Testis (tissue), 3 donors: ENCODE measurements around the gene UNC13C. TPM values are rescaled to one million over a fixed set of nuclear protein-coding genes. Genes with fewer than 3 reads are reported as not detected.

Source experiments
- DNase-seq: peaks from one replicate; pipeline ENCODE4 v3.0.0-alpha.2; 2019
- H3K27ac ChIP-seq, 2 donors: fragments of 200-600 bp; sonication (generic); one replicate each; pipeline ENCODE4 v1.5.1; 2019
- H3K27me3 ChIP-seq: fragments of 200-600 bp; sonication (generic); one replicate; pipeline ENCODE4 v1.5.1; 2019
- H3K36me3 ChIP-seq: fragments of 200-600 bp; sonication (generic); one replicate; pipeline ENCODE4 v1.5.1; 2017; ENCODE audit warnings: low read depth; ENCODE audit errors: missing control alignments
- H3K4me1 ChIP-seq: fragments of 200-600 bp; sonication (generic); one replicate; pipeline ENCODE4 v1.5.1; 2019
- H3K4me3 ChIP-seq, 2 donors: fragments of 200-600 bp; sonication (generic); one replicate each; pipeline ENCODE4 v1.5.1; 2017 to 2019
- H3K9me3 ChIP-seq: fragments of 200-600 bp; sonication (generic); one replicate; pipeline ENCODE4 v1.5.1; 2017
- CTCF ChIP-seq, 3 experiments: fragments of 450-650 bp in 2 of 3; fragments of 200-600 bp in 1 of 3; sonication (generic) in 1 of 3; IDR thresholded peaks; one replicate each; pipeline ENCODE4 v1.5.1; 2016 to 2019; ENCODE audit warnings: antibody characterized with exemption in 3 of 3, mild to moderate bottlenecking in 2 of 3, moderate library complexity in 1 of 3
- POLR2A ChIP-seq: fragments of 450-650 bp; IDR thresholded peaks from one replicate; pipeline ENCODE4 v1.6.1; 2017; ENCODE audit warnings: antibody characterized with exemption, mild to moderate bottlenecking, moderate library complexity
- WGBS, 2 donors: methylation state at CpG; one replicate each; pipeline ENCODE4 v1.1.5; 2018; 5-methylcytosine and 5-hydroxymethylcytosine counted together
- intact Hi-C: fragments of 100-400 bp; cut with DNase I; formaldehyde crosslinking; loops from one replicate; pipeline ENCODE4 v1.15.1; 2023; ENCODE audit warnings: low total_unique reads
- polyA plus RNA-seq: library from polyadenylated mRNA; stranded (reverse); fragments of 350-450 nt; fragmentation: Illumina TruSeq; extraction: RNeasy Lipid Tissue Mini Kit (QIAGEN cat#74804); gene quantifications from one replicate; pipeline ENCODE4 v1.2.3, GENCODE V29; 2014; ENCODE audit warnings: low read depth, low replicate concordance; ENCODE audit not compliant: insufficient read depth
- total RNA-seq, 2 donors: library from RNA; depleted of rRNA; stranded (reverse); fragments of >200 nt; gene quantifications; one replicate each; pipeline ENCODE4 v1.2.3, GENCODE V29; 2016

Gene UNC13C
- total and polyA plus RNA-seq, 3 donors from 2014 or later, result 6.1 to 24.7 (median 8.8) TPM

GRCh38 chr15:54514601-54515000, 536.4 kb downstream of the UNC13C start:
- H3K4me3 ChIP-seq, result no peak overlapping the region
- no peaks in the 10 kb centered on the region for H3K27me3 ChIP-seq
- 85 to 89% methylated on average over 2 of the region's 2 CpGs for WGBS, 2 donors
- H3K9me3 ChIP-seq, result no peaks in the 10 kb centered on the region
- no peaks in the 10 kb centered on the region for H3K36me3 ChIP-seq
- no peaks in the 10 kb centered on the region for H3K4me1 ChIP-seq
- TF ChIP-seq POLR2A (no peak), CTCF (IDR thresholded peaks at IDR 0.05) (no peak)
- no peak overlapping the region for H3K27ac ChIP-seq
- intact Hi-C loops, result no loop called here
- DNase-seq, result no peak

GRCh38 chr15:54515664-54516582, 537.7 kb downstream of the UNC13C start:
- Histone ChIP-seq H3K9me3 (no peaks in the 10 kb centered on the region), H3K4me1 (no peaks in the 10 kb centered on the region), H3K27ac (no peak overlapping the region), H3K27me3 (no peaks in the 10 kb centered on the region), H3K36me3 (no peaks in the 10 kb centered on the region), H3K4me3 (no peak overlapping the region)
- intact Hi-C loops, result no loop called here
- 83 to 86% methylated on average over 9 of the region's 9 CpGs for WGBS, 2 donors
- DNase-seq, result no peak
- TF ChIP-seq CTCF (IDR thresholded peaks at IDR 0.05) (no peak), POLR2A (no peak)

- WGBS, 2 donors, result 57 to 58% methylated on average over 2 of the region's 2 CpGs
- intact Hi-C loops, result no loop called here
- Histone ChIP-seq H3K27me3 (no peaks in the 10 kb centered on the region), H3K36me3 (no peaks in the 10 kb centered on the region), H3K4me3 (no peak overlapping the region), H3K9me3 (no peaks in the 10 kb centered on the region), H3K4me1 (no peaks in the 10 kb centered on the region), H3K27ac (no peak overlapping the region)
- DNase-seq, result no peak
- TF ChIP-seq CTCF (IDR thresholded peaks at IDR 0.05), result no peak
- TF ChIP-seq POLR2A, result no peak
Observed at GRCh38 chr15:54517366-54517765, 539.1 kb downstream of the UNC13C start.

- intact Hi-C loops, result no loop called here
- TF ChIP-seq POLR2A (no peak), CTCF (IDR thresholded peaks at IDR 0.05) (no peak)
- Histone ChIP-seq H3K4me1 (no peaks in the 10 kb centered on the region), H3K9me3 (no peaks in the 10 kb centered on the region), H3K4me3 (no peak overlapping the region), H3K36me3 (no peaks in the 10 kb centered on the region), H3K27ac (no peak overlapping the region), H3K27me3 (no peaks in the 10 kb centered on the region)
- no peak for DNase-seq
- WGBS, 2 donors, result 51 to 60% methylated on average over 5 of the region's 5 CpGs
Observed at GRCh38 chr15:54518156-54518882, 540.1 kb downstream of the UNC13C start.
